Stomach (tissue), 9 donors: ENCODE results near the gene NDFIP1. TPM values are rescaled to one million over a fixed set of nuclear protein-coding genes. Genes with fewer than 3 reads are reported as not detected.

Experiments
- DNase-seq, 2 donors: peaks; one replicate each; pipeline versions ENCODE4 v3.0.0 to v3.0.0-alpha.2; 2013 to 2019
- H3K27ac ChIP-seq, 5 donors: fragments of 200-600 bp in 4 of 5; sonication (generic) in 4 of 5; one replicate each; pipeline ENCODE4 v1.5.1; 2013 to 2019; ENCODE audit warnings: mild to moderate bottlenecking in 1 of 5, moderate library complexity in 1 of 5
- H3K27me3 ChIP-seq, 3 donors: fragments of 200-600 bp; sonication (generic); one replicate each; pipeline ENCODE4 v1.5.1; 2017 to 2019; ENCODE audit warnings: mixed run types in 1 of 3
- H3K36me3 ChIP-seq, 4 donors: fragments of 200-600 bp; sonication (generic); 1 replicate in 3 of 4; 2 replicates in 1 of 4; pipeline ENCODE4 v1.5.1; 2016 to 2019
- H3K4me1 ChIP-seq, 4 donors: fragments of 200-600 bp; sonication (generic); one replicate each; pipeline ENCODE4 v1.5.1; 2016 to 2019
- H3K4me3 ChIP-seq, 4 donors: fragments of 200-600 bp; sonication (generic) in 3 of 4; one replicate each; pipeline ENCODE4 v1.5.1; 2016 to 2019; ENCODE audit warnings: mild to moderate bottlenecking in 1 of 4
- H3K9me3 ChIP-seq, 4 donors: fragments of 200-600 bp; sonication (generic); one replicate each; pipeline ENCODE4 v1.5.1; 2016 to 2019
- CTCF ChIP-seq, 7 experiments: fragments of 450-650 bp in 4 of 7; fragments of 200-600 bp in 3 of 7; sonication (generic) in 3 of 7; IDR thresholded peaks; one replicate each; pipeline ENCODE4 v1.5.1; 2016 to 2019; ENCODE audit warnings: antibody characterized with exemption in 7 of 7, control low read depth in 2 of 7, mild to moderate bottlenecking in 1 of 7
- EP300 ChIP-seq: sonication (generic); formaldehyde crosslinking; IDR thresholded peaks from one replicate; pipeline ENCODE4 v1.6.1; 2017; ENCODE audit warnings: antibody characterized with exemption
- POLR2A ChIP-seq, 4 donors: fragments of 450-650 bp; IDR thresholded peaks; one replicate each; pipeline ENCODE4 v1.6.1; 2016; ENCODE audit warnings: antibody characterized with exemption in 4 of 4, control low read depth in 2 of 4, mild to moderate bottlenecking in 1 of 4, moderate library complexity in 1 of 4
- POLR2AphosphoS5 ChIP-seq, 3 donors: sonication (generic); formaldehyde crosslinking; IDR thresholded peaks; one replicate each; pipeline ENCODE4 v1.6.1; 2016; ENCODE audit warnings: antibody characterized with exemption in 3 of 3
- WGBS, 5 donors: extraction: QIAGEN DNeasy Blood & Tissue Kit in 3 of 5; methylation state at CpG; one replicate each; pipeline versions ENCODE4 v1.1.5 to v1.1.7; 2013 to 2018; 5-methylcytosine and 5-hydroxymethylcytosine counted together
- intact Hi-C: fragments of 100-400 bp; cut with DNase I; formaldehyde crosslinking; loops from one replicate; pipeline ENCODE4 v1.15.1; 2023; ENCODE audit warnings: low total_unique reads
- polyA plus RNA-seq, 3 donors: library from polyadenylated mRNA; stranded (reverse); fragments of 200-250 nt; gene quantifications; one replicate each; pipeline ENCODE4 v1.2.3, GENCODE V29; 2013
- total RNA-seq, 5 donors: library from RNA; depleted of rRNA; stranded (reverse); fragments of >200 nt; gene quantifications; one replicate each; pipeline versions ENCODE4 v1.1.0 to v1.2.3, GENCODE V29; 2014 to 2016
- donor health status: healthy with polysubstance abuse.
- donor health status: Bipolar disorder and iron deficiency.
- donor health status: healthy.

The NDFIP1 gene
- total and polyA plus RNA-seq, 8 donors: 20.2 to 123 (median 27.5) TPM

DNA sequence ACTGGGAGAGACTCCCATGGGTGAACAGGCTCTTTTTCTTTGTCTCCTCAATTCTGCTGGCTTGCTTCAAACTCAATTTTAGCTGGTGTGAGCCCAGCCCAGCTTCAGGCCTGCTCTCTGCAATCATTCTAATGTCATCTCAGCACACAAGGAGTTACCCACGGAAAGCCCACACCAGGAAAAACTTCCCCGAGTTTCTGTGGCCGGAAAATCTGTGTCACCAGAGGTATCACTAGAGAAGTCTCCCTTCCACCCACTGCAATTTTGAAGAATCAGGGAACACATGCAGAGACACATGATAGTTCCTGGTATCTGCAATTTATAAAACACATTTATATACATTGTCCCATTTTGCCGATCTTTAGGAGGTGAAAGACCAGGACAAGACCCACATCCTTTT, 13.5 kb upstream of the NDFIP1 start:
- TF ChIP-seq CTCF (IDR thresholded peaks at IDR 0.05): no peak
- no peak for TF ChIP-seq POLR2AphosphoS5 (IDR thresholded peaks at IDR 0.05)
- no peak for TF ChIP-seq EP300
- no peak for TF ChIP-seq POLR2A (IDR thresholded peaks at IDR 0.05)
- no peak overlapping the region for H3K4me3 ChIP-seq
- DNase-seq: no peak
- H3K27ac ChIP-seq: peak overlapping the region in 1 of 5 donors; percentile 29
- 45 to 58% (median 51%) methylated on average over 4 of the region's 4 CpGs for WGBS, 5 donors
- no peaks in the 10 kb centered on the region for H3K27me3 ChIP-seq
- no peaks in the 10 kb centered on the region for H3K4me1 ChIP-seq
- H3K36me3 ChIP-seq: no peaks in the 10 kb centered on the region
- no peaks in the 10 kb centered on the region for H3K9me3 ChIP-seq
- intact Hi-C loops: no loop called here

- DNase-seq: peak in 1 of 2 donors; percentile 72
- H3K4me1 ChIP-seq: no peaks in the 10 kb centered on the region
- intact Hi-C loops: no loop called here
- TF ChIP-seq POLR2A (IDR thresholded peaks at IDR 0.05): no peak
- TF ChIP-seq EP300: no peak
- no peak for TF ChIP-seq POLR2AphosphoS5 (IDR thresholded peaks at IDR 0.05)
- TF ChIP-seq CTCF (IDR thresholded peaks at IDR 0.05): no peak
- H3K36me3 ChIP-seq: no peaks in the 10 kb centered on the region
- no peaks in the 10 kb centered on the region for H3K27me3 ChIP-seq
- 63 to 77% (median 72%) methylated on average over 8 of the region's 8 CpGs for WGBS, 5 donors
- H3K9me3 ChIP-seq: no peaks in the 10 kb centered on the region
- H3K27ac ChIP-seq: no peak overlapping the region
- H3K4me3 ChIP-seq: no peak overlapping the region
Measured at GRCh38 chr5:142095651-142096330, 12.8 kb upstream of the NDFIP1 start.

GRCh38 chr5:142096382-142096781, 12.2 kb upstream of the NDFIP1 start:
- Histone ChIP-seq H3K9me3 (no peaks in the 10 kb centered on the region), H3K4me3 (no peak overlapping the region), H3K27me3 (no peaks in the 10 kb centered on the region), H3K27ac (no peak overlapping the region), H3K36me3 (no peaks in the 10 kb centered on the region), H3K4me1 (no peaks in the 10 kb centered on the region)
- intact Hi-C loops: no loop called here
- TF ChIP-seq POLR2A (IDR thresholded peaks at IDR 0.05) (no peak), CTCF (IDR thresholded peaks at IDR 0.05) (no peak)
- WGBS, 5 donors: 78 to 88% (median 85%) methylated on average over 3 of the region's 3 CpGs
- DNase-seq: no peak

DNA sequence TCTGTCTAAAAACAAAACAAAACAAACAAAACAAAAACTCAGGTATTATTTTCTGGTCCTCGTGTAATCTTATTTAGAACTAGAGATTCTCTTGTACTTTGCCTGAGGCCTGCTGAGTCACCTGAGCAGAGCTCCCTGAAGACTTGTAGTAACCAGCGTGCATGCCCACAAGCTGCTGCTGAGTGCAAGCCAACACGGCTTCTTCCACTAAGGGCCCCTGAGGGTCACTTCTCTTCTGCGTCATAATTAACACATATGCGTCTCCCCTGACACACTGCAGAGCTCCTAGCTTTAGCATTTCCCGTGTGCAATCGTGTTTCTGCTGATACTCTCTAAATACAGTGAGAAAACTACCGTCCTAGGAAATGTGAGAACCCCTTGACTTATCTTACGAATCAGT, 10.9 kb upstream of the NDFIP1 start:
- no peaks in the 10 kb centered on the region for H3K9me3 ChIP-seq
- WGBS, 5 donors: 81 to 91% (median 83%) methylated on average over 9 of the region's 9 CpGs
- DNase-seq: no peak
- H3K27ac ChIP-seq: no peak overlapping the region
- no peaks in the 10 kb centered on the region for H3K36me3 ChIP-seq
- H3K27me3 ChIP-seq: no peaks in the 10 kb centered on the region
- intact Hi-C loops: no loop called here
- TF ChIP-seq POLR2AphosphoS5 (IDR thresholded peaks at IDR 0.05) (no peak), EP300 (no peak), POLR2A (IDR thresholded peaks at IDR 0.05) (no peak), CTCF (IDR thresholded peaks at IDR 0.05) (no peak)
- H3K4me1 ChIP-seq: no peaks in the 10 kb centered on the region
- H3K4me3 ChIP-seq: no peak overlapping the region
